Retina (tissue), 1 donor: Measurements from ENCODE around the gene BICDL1.

Source experiments
- DNase-seq: peaks from one replicate; pipeline ENCODE4 v3.0.0-alpha.2; 2016

BICDL1 gene

DNA sequence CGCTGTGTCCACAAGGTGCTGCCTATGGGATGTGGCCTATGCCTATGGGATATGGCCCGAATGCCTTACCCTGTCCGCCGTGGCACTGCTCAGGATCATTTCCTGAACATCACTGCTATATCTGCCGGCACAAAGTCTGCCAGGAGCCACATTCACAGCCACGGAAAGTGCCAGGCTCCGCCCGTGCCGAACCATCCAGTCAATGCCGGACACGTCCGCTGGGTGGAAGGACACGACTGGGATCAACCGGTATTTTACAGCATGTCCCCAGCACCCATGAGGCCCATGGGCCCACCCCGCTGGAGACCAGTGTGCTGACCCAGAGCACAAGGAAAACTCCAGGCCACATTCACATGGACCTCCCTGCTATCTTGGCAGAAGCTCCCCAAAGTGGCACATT is 142.1 kb downstream of the BICDL1 start:
- DNase-seq, result no peak

DNA sequence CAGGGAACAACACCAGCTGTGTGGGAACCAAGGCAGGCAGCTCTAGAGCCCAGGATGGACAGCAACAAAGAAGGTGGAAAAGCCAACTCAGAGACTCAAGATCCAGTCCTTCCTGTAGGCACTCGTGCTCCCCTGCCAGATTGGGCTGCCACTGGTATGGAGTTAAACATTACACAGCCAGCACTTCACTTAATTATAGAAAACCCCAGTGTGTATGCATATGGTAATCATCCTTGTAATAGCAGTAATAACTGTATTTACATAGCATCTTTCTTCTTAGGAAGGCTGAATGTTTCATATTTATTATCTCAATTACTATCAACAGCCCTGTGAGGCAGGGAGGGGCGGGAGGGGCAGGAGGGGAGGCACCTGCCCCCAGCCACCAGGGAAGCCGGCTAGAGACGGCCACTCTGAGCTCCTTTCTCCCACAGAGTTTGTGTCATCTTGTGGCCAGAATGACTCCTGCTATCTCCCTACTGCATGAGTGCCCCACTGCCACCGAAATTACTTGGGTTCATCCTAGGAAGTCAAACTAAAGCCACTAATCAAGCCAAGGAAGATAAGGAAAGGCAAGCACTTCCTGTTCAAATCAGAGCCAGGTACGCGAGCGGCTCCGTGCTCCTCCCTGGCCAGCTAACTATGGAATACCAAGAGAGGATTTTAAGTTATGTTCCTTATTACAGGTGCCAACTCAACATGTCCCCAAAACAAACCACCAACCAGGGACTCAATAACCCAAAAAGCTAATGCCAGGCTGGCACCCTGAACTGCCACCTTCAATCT is 143.2 kb downstream of the BICDL1 start:
- no peak for DNase-seq

DNA sequence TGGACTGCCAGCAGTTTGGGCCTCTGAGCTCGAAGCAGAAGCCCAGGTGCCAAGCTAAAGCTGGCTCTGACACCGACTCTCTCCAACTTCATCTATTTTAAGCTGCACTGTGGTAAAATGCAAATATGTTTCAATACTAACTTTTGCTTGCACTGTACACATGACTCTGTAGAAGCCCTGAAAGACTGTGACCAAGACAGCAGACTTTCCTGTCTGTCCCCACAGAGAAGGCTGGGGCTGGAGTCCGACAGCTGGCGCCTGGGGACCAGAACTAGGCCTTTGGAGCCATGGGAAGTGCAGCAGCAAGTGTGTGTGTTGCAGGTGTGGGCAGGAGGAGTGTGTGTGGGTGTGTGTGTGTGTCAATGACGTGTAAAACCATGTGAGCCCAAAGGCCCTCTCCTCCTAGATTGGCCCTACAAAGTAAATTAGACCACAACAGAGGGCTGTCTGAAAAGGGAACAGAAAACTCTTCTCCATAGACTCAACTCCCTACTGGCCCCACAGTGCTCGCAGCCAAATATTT is 143.9 kb downstream of the BICDL1 start:
- DNase-seq, result no peak

DNA sequence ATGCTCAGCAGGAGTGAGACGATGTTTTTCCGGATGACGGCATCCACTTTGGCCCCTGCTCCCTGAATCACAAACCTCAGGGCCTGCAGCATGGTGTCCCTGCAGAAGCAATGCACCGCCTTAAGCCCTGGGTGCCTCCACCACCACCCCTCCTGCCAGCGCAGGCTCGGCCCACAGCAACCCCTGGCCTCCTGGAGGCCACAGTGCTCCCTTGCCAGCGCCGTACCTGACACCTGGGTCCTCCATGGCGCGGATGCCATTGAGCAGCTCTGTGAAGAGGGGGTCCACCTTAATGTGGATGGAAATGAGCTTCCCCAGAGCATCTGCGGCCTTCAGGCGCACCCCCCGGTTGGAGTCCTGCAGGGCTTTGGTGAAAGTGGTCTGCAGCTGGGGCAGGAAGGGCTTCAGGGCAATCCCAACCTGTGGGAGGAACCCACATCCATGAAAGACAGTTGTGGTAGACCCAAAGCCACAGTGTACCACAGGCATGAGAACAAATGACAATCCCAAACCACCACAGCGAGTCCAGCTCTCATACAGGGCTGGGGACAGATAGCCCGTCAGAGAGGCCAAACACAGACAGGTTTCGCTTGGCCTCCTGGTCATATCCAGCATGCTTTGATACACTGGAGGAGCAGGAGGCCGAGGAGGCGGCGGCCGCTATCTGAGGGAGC is 145.4 kb downstream of the BICDL1 start:
- DNase-seq, result no peak

DNA sequence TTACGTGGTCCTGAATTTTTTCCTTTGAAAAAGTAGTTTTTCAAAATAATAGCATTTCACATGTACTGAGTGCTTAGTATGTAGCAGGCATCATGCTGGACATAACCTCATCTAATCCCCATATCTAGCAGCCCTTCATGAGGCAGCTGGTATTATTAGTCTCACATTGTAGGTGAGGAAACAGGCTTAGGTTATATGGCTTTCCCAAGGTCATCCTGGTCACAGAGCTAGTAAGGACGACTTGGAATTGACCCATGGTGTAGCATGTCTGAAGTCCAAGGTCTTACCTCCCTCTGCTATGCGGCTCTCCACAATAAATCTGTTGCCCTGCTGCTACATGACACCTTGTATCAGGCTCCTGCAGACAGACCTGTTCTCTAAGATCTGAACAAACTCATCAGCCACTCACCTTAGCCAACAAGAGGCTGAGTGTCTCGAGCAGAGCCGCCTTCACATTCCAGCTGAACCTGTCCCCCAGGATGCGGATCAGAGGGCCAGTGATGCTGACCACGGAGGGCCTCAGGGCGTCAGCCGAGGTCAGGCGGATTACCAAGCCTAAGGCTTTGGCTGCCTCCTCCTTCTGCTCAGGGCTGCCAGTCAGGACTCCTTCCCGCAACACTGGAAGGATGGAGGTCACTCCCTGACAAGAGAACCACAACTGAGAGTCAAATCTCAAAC is 147.2 kb downstream of the BICDL1 start:
- DNase-seq, result no peak

DNA sequence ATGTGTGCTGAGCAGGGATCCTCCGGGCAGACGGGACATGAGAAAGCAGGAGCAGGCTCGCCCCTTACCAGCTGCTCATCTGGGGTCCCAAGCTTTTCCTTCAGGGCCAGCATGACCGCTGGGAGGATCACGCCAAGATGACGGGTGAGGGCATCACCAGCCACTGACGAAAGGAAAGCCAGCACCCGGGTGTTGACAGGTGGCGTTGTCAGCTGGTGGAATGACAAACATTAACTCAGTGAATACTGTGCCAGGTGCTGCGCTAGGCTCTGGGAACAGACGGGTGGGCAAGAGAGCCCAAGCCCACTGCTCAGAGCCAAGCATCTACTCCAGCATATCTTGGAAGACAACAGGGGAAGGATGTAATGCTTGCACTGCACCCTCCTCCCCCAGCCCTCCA is 148.8 kb downstream of the BICDL1 start:
- no peak for DNase-seq

DNA sequence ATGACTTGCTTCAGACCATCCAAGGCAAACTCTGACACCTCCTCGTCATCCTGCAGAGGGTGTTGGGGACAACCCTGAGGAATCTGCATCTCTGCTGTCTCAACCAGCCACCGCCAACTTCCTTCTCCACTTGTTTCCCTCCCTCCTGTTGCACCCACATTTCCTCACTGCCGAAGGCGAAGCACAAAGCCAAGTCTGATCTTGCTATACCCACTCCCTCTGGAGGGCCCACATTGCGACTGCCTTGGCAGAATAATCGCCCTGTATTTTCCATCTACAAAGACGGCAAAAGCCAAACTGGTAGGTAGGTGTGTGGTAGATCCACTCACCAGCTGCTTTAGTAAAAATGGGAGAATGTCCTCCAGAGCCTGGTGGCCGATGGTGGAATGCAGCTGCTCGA is 149.3 kb downstream of the BICDL1 start:
- no peak for DNase-seq

DNA sequence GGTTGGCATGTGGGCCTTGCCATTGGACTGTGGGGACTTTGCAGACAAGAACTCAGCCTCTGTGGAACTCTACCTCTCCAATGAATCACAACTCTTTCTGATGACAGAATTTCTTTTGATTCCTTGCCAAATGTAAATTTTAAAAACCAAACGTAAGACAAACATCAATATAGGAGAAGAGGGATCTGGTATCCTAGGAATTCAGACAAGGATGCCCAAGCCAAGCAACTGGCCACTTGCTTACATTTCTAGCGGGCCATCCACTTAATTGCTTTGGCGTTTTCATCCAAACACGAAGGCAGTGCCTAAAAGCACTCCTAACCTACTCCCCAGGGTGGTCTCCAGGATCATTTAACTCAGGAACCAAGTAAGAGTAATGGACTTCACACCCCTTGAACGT is 150.9 kb downstream of the BICDL1 start:
- no peak for DNase-seq

DNA sequence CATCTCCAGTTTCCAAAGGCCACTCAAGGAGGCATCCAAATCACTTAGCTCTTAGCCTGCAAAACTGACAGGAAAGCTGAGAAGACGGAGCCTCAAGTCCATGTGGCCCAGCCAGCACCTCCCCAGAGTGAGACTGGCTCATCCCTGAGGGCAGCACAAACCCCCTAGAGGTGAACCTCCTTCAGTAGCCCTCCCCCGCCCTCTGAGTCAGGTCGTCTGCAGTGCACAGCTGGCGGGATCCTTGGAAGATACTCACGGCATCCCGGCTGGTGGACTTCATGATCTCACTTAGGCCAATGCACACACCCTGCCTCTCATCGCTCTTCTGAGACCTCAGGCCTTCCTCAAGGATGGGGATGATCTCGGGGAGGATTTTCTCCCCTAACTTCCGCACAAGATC is 151.6 kb downstream of the BICDL1 start:
- DNase-seq, result no peak

DNA sequence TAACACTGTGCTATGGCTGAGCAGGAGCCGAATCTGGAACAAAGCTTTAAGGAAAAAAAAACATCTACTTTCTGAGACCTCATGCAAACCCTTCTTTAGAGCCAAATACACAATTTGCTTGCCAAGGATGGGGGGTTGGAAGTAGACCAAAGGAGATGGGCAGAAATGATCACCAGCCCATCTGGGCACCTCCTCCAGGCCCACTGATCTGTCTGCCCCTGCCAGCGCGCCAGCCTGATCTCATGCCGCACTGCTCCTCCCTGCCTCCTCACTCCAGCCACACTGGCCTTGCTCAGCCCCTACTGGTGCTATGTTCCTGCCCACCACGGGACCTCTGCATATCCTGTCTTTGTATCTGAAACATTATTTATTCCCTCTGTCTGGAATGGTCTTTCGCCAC is 152.3 kb downstream of the BICDL1 start:
- DNase-seq, result no peak

DNA sequence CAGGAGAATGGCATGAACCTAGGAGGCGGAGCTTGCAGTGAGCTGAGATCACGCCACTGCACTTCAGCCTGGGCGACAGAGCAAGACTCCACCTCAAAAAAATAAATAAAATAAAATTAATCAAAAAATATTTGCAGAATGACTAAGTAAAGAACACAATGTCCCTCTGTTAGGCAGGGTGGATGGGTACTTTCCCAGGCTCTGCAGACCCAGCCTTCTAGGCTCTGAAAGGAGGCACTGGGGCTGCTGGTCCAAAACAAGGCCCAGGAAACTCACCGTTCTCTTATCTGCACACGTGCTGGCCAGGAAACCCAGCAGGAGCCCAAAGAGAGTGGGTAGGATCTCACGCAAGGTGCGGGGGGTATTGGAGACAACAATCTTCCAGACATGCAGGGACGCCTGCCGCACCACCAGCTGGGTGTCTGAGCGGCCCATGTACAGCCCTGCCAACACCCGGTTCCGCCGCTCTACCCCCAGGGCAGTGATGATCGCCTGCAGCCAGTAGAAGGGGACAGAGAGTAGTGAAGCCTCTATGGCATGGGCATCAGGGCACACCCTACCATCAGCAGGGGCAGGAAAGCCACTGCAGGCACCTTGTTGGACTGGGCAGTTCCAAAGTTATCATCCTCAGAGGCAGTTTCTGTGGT is 153.3 kb downstream of the BICDL1 start:
- no peak for DNase-seq
